ENCODE measurements around the gene USP24.

GRCh38 chr1:55067914-55068313 lies 147.2 kb downstream of the USP24 start:
- no peak for TF ChIP-seq POLR2A (IDR thresholded peaks at IDR 0.05; ENCODE audit: low read length)
- TF ChIP-seq GATA1 (IDR thresholded peaks at IDR 0.05; ENCODE audit: low read depth, low read length): no peak

Measured in erythroblast (primary cell).